ENCODE data around the gene CDKN1C. TPM values are rescaled to one million over a fixed set of nuclear protein-coding genes. Genes with fewer than 3 reads are reported as not detected.

Gene CDKN1C
- total and polyA plus RNA-seq, 2 experiments from 2014 or later, result 470 to 526 TPM

GRCh38 chr11:2849994-2850770 lies 35.4 kb downstream of the CDKN1C start:
- Histone ChIP-seq H2AFZ (no peak overlapping the region), H3K9me3 (ENCODE audit: low read depth) (no peaks in the 10 kb centered on the region), H3K4me1 (ENCODE audit: insufficient read depth) (peaks cover 3% of the 10 kb centered on the region), H3K36me3 (replicated peaks; ENCODE audit: insufficient read depth, low read depth) (no peaks in the 10 kb centered on the region), H4K20me1 (ENCODE audit: insufficient read depth, poor library complexity, severe bottlenecking) (no peaks in the 10 kb centered on the region), H3K4me3 (no peak overlapping the region), H3K27me3 (no peaks in the 10 kb centered on the region), H3K79me2 (no peaks in the 10 kb centered on the region), H3K4me2 (no peak overlapping the region), H3K27ac (no peak overlapping the region), H3K9me2 (replicated peaks; ENCODE audit: insufficient read depth) (no peaks in the 10 kb centered on the region)
- TF ChIP-seq EZH2 (IDR thresholded peaks at IDR 0.05; ENCODE audit: borderline replicate concordance), result no peak
- no peak for TF ChIP-seq EZH2phosphoT487 (IDR thresholded peaks at IDR 0.05; ENCODE audit: low read depth, severe bottlenecking, unreplicated experiment)
- WGBS (ENCODE audit: low lambda C conversion rate, missing lambda C conversion rate), result 92% methylated on average over 47 of the region's 53 CpGs
- no peak for DNase-seq (ENCODE audit: low spot score)

DNA sequence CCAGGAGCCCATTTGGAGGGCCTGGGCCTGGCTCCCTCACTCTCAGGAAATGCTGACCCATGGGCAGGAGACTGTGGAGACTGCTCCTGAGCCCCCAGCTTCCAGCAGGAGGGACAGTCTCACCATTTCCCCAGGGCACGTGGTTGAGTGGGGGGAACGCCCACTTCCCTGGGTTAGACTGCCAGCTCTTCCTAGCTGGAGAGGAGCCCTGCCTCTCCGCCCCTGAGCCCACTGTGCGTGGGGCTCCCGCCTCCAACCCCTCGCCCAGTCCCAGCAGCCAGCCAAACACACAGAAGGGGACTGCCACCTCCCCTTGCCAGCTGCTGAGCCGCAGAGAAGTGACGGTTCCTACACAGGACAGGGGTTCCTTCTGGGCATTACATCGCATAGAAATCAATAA lies 37.1 kb downstream of the CDKN1C start:
- TF ChIP-seq EZH2phosphoT487 (IDR thresholded peaks at IDR 0.05; ENCODE audit: low read depth, severe bottlenecking, unreplicated experiment), result no peak
- TF ChIP-seq, protein P1, sequence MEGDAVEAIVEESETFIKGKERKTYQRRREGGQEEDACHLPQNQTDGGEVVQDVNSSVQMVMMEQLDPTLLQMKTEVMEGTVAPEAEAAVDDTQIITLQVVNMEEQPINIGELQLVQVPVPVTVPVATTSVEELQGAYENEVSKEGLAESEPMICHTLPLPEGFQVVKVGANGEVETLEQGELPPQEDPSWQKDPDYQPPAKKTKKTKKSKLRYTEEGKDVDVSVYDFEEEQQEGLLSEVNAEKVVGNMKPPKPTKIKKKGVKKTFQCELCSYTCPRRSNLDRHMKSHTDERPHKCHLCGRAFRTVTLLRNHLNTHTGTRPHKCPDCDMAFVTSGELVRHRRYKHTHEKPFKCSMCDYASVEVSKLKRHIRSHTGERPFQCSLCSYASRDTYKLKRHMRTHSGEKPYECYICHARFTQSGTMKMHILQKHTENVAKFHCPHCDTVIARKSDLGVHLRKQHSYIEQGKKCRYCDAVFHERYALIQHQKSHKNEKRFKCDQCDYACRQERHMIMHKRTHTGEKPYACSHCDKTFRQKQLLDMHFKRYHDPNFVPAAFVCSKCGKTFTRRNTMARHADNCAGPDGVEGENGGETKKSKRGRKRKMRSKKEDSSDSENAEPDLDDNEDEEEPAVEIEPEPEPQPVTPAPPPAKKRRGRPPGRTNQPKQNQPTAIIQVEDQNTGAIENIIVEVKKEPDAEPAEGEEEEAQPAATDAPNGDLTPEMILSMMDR (IDR thresholded peaks at IDR 0.05; ENCODE audit: poor library complexity), result no peak
- TF ChIP-seq EZH2 (IDR thresholded peaks at IDR 0.05; ENCODE audit: borderline replicate concordance), result no peak
- H3K4me1 ChIP-seq (ENCODE audit: insufficient read depth), result peaks cover 3% of the 10 kb centered on the region
- no peaks in the 10 kb centered on the region for H3K79me2 ChIP-seq
- no peaks in the 10 kb centered on the region for H3K9me3 ChIP-seq (ENCODE audit: low read depth)
- no peaks in the 10 kb centered on the region for H4K20me1 ChIP-seq (ENCODE audit: insufficient read depth, poor library complexity, severe bottlenecking)
- no peak for DNase-seq (ENCODE audit: low spot score)
- H3K4me3 ChIP-seq, result no peak overlapping the region
- H3K27ac ChIP-seq, result no peak overlapping the region
- H3K36me3 ChIP-seq (replicated peaks; ENCODE audit: insufficient read depth, low read depth), result no peaks in the 10 kb centered on the region
- WGBS (ENCODE audit: low lambda C conversion rate, missing lambda C conversion rate), result 85% methylated on average over 9 of the region's 9 CpGs
- no peaks in the 10 kb centered on the region for H3K27me3 ChIP-seq
- H2AFZ ChIP-seq, result no peak overlapping the region
- H3K4me2 ChIP-seq, result no peak overlapping the region
- no peaks in the 10 kb centered on the region for H3K9me2 ChIP-seq (replicated peaks; ENCODE audit: insufficient read depth)

GRCh38 chr11:2847561-2847960 lies 38.0 kb downstream of the CDKN1C start:
- no peaks in the 10 kb centered on the region for H3K36me3 ChIP-seq (replicated peaks; ENCODE audit: insufficient read depth, low read depth)
- no peaks in the 10 kb centered on the region for H3K27me3 ChIP-seq
- H2AFZ ChIP-seq, result no peak overlapping the region
- H3K4me3 ChIP-seq, result no peak overlapping the region
- no peaks in the 10 kb centered on the region for H4K20me1 ChIP-seq (ENCODE audit: insufficient read depth, poor library complexity, severe bottlenecking)
- no peak overlapping the region for H3K27ac ChIP-seq
- H3K9me3 ChIP-seq (ENCODE audit: low read depth), result no peaks in the 10 kb centered on the region
- no peaks in the 10 kb centered on the region for H3K79me2 ChIP-seq
- DNase-seq (ENCODE audit: low spot score), result no peak
- H3K9me2 ChIP-seq (replicated peaks; ENCODE audit: insufficient read depth), result no peaks in the 10 kb centered on the region
- H3K4me2 ChIP-seq, result no peak overlapping the region
- TF ChIP-seq EZH2phosphoT487 (IDR thresholded peaks at IDR 0.05; ENCODE audit: low read depth, severe bottlenecking, unreplicated experiment) (no peak), EZH2 (IDR thresholded peaks at IDR 0.05; ENCODE audit: borderline replicate concordance) (no peak)
- TF ChIP-seq, protein P1 (IDR thresholded peaks at IDR 0.05; ENCODE audit: poor library complexity), result no peak
- H3K4me1 ChIP-seq (ENCODE audit: insufficient read depth), result peaks cover 3% of the 10 kb centered on the region
- WGBS (ENCODE audit: low lambda C conversion rate, missing lambda C conversion rate), result 93% methylated on average over 21 of the region's 21 CpGs

- Histone ChIP-seq H3K9me2 (replicated peaks; ENCODE audit: insufficient read depth) (no peaks in the 10 kb centered on the region), H3K36me3 (replicated peaks; ENCODE audit: insufficient read depth, low read depth) (no peaks in the 10 kb centered on the region), H3K4me2 (no peak overlapping the region), H3K4me1 (ENCODE audit: insufficient read depth) (peaks cover 3% of the 10 kb centered on the region), H3K27me3 (no peaks in the 10 kb centered on the region), H3K4me3 (no peak overlapping the region), H3K9me3 (ENCODE audit: low read depth) (no peaks in the 10 kb centered on the region), H2AFZ (no peak overlapping the region), H3K27ac (no peak overlapping the region), H3K79me2 (no peaks in the 10 kb centered on the region), H4K20me1 (ENCODE audit: insufficient read depth, poor library complexity, severe bottlenecking) (no peaks in the 10 kb centered on the region)
- DNase-seq (ENCODE audit: low spot score), result no peak
- 99% methylated on average over 11 of the region's 11 CpGs for WGBS (ENCODE audit: low lambda C conversion rate, missing lambda C conversion rate)
- TF ChIP-seq EZH2 (IDR thresholded peaks at IDR 0.05; ENCODE audit: borderline replicate concordance) (no peak), EZH2phosphoT487 (IDR thresholded peaks at IDR 0.05; ENCODE audit: low read depth, severe bottlenecking, unreplicated experiment) (no peak)
- TF ChIP-seq, protein P1 (IDR thresholded peaks at IDR 0.05; ENCODE audit: poor library complexity), result no peak
Measured at GRCh38 chr11:2846470-2846869, 39.1 kb downstream of the CDKN1C start.

All from hepatocyte (in vitro differentiated cells).